OCI-LY1 (cell line): ENCODE data around the gene PABPN1L.
"Not testable (repeated sequence)": the region's sequence is repeated elsewhere in the genome, so short reads cannot be mapped to it uniquely, and the experiment has no call there.

Source experiments
- H2AFZ ChIP-seq: fragments of 200-600 bp; sonication (generic), shearing (Covaris generic); 2 replicates; pipeline ENCODE4 v1.6.0; 2014; ENCODE audit warnings: antibody characterized with exemption, mild to moderate bottlenecking, low read length
- H3F3A ChIP-seq: fragments of 200-600 bp; sonication (generic), shearing (Covaris generic); 2 replicates; pipeline ENCODE4 v1.6.0; 2014; ENCODE audit warnings: mild to moderate bottlenecking, antibody characterized with exemption, low read length, moderate library complexity; ENCODE audit not compliant: insufficient read depth
- H3K27ac ChIP-seq: fragments of 200-600 bp; sonication (generic); 2 replicates; pipeline ENCODE4 v1.5.1; 2014; ENCODE audit warnings: low read length, mixed run types, mild to moderate bottlenecking, low read depth; ENCODE audit not compliant: poor library complexity, severe bottlenecking
- H3K27me3 ChIP-seq: fragments of 200-600 bp; sonication (generic); 2 replicates; pipeline ENCODE4 v1.6.0; 2014; ENCODE audit warnings: antibody characterized with exemption, mild to moderate bottlenecking, low read length, moderate library complexity; ENCODE audit not compliant: insufficient read depth
- H3K36me3 ChIP-seq: fragments of 200-600 bp; sonication (generic); 2 replicates; pipeline ENCODE4 v1.6.1; 2014; ENCODE audit warnings: mild to moderate bottlenecking, antibody characterized with exemption, low read length, moderate library complexity, mixed read lengths; ENCODE audit not compliant: insufficient read depth
- H3K4me1 ChIP-seq: fragments of 200-600 bp; sonication (generic); 2 replicates; pipeline ENCODE4 v1.5.1; 2014; ENCODE audit warnings: mild to moderate bottlenecking, low read length, moderate library complexity; ENCODE audit not compliant: insufficient read depth, severe bottlenecking
- H3K4me2 ChIP-seq: fragments of 200-600 bp; sonication (generic), shearing (Covaris generic); 2 replicates; pipeline ENCODE4 v1.6.1; 2014; ENCODE audit warnings: low read length
- H3K4me3 ChIP-seq: fragments of 200-600 bp; sonication (generic); 2 replicates; pipeline ENCODE4 v1.5.1; 2014; ENCODE audit warnings: low read length, low read depth, mild to moderate bottlenecking, mixed read lengths; ENCODE audit not compliant: poor library complexity, severe bottlenecking
- H3K79me2 ChIP-seq: fragments of 200-600 bp; shearing (Covaris generic); 2 replicates; pipeline ENCODE4 v1.6.1; 2016; ENCODE audit warnings: mixed run types, low read length, mixed read lengths; ENCODE audit not compliant: insufficient read depth
- H3K9ac ChIP-seq: fragments of 200-600 bp; sonication (generic), shearing (Covaris generic); 2 replicates; pipeline ENCODE4 v1.6.1; 2014; ENCODE audit warnings: mild to moderate bottlenecking, low read length, mixed read lengths
- H3K9me2 ChIP-seq: fragments of 200-600 bp; sonication (generic), shearing (Covaris generic); 2 replicates; pipeline ENCODE4 v1.6.1; 2014; ENCODE audit warnings: low read depth, mild to moderate bottlenecking, low read length, mixed read lengths
- H3K9me3 ChIP-seq: fragments of 200-600 bp; shearing (Covaris generic); 2 replicates; pipeline ENCODE4 v1.6.1; 2014; ENCODE audit warnings: low read length, mixed read lengths
- H4K20me1 ChIP-seq: fragments of 200-600 bp; sonication (generic), shearing (Covaris generic); 2 replicates; pipeline ENCODE4 v1.6.0; 2016; ENCODE audit warnings: mild to moderate bottlenecking, low read length; ENCODE audit not compliant: insufficient read depth
- EZH2 ChIP-seq: fragments of 200-600 bp; sonication (generic), shearing (Covaris generic); IDR thresholded peaks from 2 replicates; pipeline ENCODE4 v1.8.0; 2017; ENCODE audit warnings: borderline replicate concordance, mixed run types, mild to moderate bottlenecking, antibody characterized with exemption, low read length, moderate library complexity, mixed read lengths
- TF ChIP-seq, protein P1 (sequence below): fragments of 200-600 bp; sonication (generic), shearing (Covaris generic); IDR thresholded peaks from 2 replicates; pipeline ENCODE4 v1.5.1; 2017; ENCODE audit warnings: mild to moderate bottlenecking, antibody characterized with exemption, low read length, moderate library complexity, mixed read lengths

PABPN1L gene

DNA sequence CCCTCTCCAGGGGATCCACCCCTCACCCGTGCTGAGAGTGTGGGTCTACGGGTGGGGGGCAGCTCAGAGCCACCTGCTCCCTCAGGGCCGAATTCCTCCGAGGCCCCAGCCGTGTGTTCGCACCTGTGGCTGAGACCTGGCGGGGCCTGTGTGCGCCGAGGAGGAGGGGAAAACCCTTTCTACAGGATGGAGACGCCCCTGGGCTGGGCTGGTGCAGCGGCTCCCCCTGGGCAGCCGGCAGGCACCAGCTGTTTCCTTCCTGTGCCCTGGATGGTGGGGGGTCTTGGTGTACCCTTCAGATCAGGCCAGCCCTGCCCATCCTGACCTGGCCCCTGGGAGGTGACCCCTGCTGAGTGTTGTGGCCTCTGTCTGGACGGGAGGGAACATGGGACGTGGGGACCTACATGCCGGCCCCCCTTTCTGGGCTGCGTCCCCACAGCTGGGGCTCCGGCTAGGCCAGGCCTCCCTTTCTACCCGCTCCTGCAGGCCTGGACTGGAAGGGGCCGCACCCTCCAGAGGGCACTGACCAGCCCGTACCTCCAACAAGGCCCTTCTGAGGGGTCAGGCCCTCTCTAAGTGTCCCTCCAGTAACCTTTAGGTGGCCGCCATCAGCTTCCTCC lies 28.3 kb upstream of the PABPN1L start:
- TF ChIP-seq, protein P1, sequence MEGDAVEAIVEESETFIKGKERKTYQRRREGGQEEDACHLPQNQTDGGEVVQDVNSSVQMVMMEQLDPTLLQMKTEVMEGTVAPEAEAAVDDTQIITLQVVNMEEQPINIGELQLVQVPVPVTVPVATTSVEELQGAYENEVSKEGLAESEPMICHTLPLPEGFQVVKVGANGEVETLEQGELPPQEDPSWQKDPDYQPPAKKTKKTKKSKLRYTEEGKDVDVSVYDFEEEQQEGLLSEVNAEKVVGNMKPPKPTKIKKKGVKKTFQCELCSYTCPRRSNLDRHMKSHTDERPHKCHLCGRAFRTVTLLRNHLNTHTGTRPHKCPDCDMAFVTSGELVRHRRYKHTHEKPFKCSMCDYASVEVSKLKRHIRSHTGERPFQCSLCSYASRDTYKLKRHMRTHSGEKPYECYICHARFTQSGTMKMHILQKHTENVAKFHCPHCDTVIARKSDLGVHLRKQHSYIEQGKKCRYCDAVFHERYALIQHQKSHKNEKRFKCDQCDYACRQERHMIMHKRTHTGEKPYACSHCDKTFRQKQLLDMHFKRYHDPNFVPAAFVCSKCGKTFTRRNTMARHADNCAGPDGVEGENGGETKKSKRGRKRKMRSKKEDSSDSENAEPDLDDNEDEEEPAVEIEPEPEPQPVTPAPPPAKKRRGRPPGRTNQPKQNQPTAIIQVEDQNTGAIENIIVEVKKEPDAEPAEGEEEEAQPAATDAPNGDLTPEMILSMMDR, result no peak
- TF ChIP-seq EZH2, result no peak
- no peak overlapping the region for H3K4me2 ChIP-seq
- no peaks in the 10 kb centered on the region for H3K9me2 ChIP-seq
- no peaks in the 10 kb centered on the region for H3K27me3 ChIP-seq
- no peak overlapping the region for H3K4me3 ChIP-seq
- no peaks in the 10 kb centered on the region for H4K20me1 ChIP-seq
- H3F3A ChIP-seq, result no peaks in the 10 kb centered on the region
- no peak overlapping the region for H3K27ac ChIP-seq
- H3K9ac ChIP-seq, result no peak overlapping the region
- H3K36me3 ChIP-seq, result peaks cover 22% of the 10 kb centered on the region
- no peaks in the 10 kb centered on the region for H3K9me3 ChIP-seq
- H3K79me2 ChIP-seq, result no peaks in the 10 kb centered on the region
- no peaks in the 10 kb centered on the region for H3K4me1 ChIP-seq
- no peak overlapping the region for H2AFZ ChIP-seq

DNA sequence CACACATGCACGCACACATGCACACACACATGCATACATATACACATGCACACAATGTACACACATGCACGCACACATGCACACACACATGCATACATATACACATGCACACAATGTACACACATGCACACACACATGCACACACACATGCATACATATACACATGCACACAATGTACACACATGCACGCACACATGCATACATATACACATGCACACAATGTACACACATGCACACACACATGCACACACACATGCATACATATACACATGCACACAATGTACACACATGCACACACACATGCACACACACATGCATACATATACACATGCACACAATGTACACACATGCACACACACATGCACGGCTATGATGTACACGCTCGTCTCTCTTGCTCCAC lies 27.8 kb upstream of the PABPN1L start:
- not testable (repeated sequence) for H3K9me3 ChIP-seq, H2AFZ ChIP-seq, H4K20me1 ChIP-seq, H3K27ac ChIP-seq, H3K79me2 ChIP-seq, H3K9ac ChIP-seq, H3K9me2 ChIP-seq, H3K4me1 ChIP-seq, H3K27me3 ChIP-seq, H3K4me3 ChIP-seq, H3F3A ChIP-seq, H3K4me2 ChIP-seq
- H3K36me3 ChIP-seq, result peaks cover 22% of the 10 kb centered on the region

DNA sequence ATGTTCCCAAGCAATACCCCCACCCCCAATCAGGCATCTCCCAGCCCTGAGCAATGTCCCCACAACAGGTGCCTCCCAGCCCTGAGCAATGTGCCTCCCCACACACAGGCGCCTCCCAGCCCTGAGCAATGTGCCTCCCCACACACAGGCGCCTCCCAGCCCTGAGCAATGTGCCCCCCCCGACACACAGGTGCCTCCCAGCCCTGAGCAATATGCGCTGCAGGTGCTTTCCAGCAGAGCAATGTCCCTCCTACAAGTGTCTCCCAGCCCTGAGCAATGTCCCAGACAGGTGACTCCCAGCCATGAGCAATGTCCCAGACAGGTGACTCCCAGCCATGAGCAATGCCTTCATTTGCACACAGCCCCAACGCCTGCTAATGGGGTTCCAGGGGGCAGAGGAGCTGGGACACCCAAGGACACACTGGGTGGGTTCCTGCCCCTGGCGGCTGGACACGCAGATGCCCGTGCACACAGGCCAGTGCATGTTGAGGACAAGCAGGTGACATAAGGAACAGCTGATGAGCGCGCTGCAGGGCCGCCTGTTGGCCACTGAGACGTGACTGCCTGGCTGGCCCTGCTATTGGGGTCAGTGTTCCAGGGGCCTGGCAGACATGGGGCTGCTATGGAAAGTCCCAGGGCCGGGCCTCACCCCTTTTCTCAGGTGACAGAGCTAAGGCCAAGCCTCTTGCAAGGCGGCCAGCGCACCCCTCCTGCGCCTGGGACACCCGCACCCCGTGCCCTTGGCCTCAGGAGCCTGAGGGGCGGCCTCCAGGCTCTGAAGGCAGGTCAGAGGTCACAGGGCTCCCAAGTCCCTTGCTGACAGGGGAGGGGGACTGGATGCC lies 26.9 kb upstream of the PABPN1L start:
- Histone ChIP-seq H3K9me3 (no peaks in the 10 kb centered on the region), H3K27me3 (no peaks in the 10 kb centered on the region), H3K79me2 (no peaks in the 10 kb centered on the region), H3K27ac (no peak overlapping the region), H3K4me3 (no peak overlapping the region), H2AFZ (no peak overlapping the region), H3K36me3 (peaks cover 22% of the 10 kb centered on the region), H4K20me1 (no peaks in the 10 kb centered on the region), H3K9me2 (no peaks in the 10 kb centered on the region), H3F3A (no peaks in the 10 kb centered on the region), H3K9ac (no peak overlapping the region), H3K4me1 (no peaks in the 10 kb centered on the region), H3K4me2 (no peak overlapping the region)
- no peak for TF ChIP-seq EZH2
- TF ChIP-seq, protein P1, result no peak
